HG03378 (cell line): ENCODE data around the gene ANKRD1.
"Not testable (repeated sequence)": the region's sequence is repeated elsewhere in the genome, so short reads cannot be mapped to it uniquely, and the experiment has no call there.

Source experiments
- ATAC-seq: cut with Tn5 transposase; IDR thresholded peaks from one replicate; pipeline ENCODE4 v1.9.1; 2021; ENCODE audit warnings: mild to moderate bottlenecking, moderate library complexity; ENCODE audit not compliant: unreplicated experiment

The ANKRD1 gene

GRCh38 chr10:90912854-90913479, 7.9 kb downstream of the ANKRD1 start:
- ATAC-seq: no peak

- no peak for ATAC-seq
These were observed 8.7 kb downstream of the ANKRD1 start for GRCh38 chr10:90912174-90912573.

- peak; percentile 85 for ATAC-seq
These were observed 9.5 kb downstream of the ANKRD1 start for GRCh38 chr10:90911133-90912051.

GRCh38 chr10:90906596-90906995, 14.3 kb downstream of the ANKRD1 start:
- ATAC-seq: no peak

GRCh38 chr10:90905925-90906324, 15.0 kb downstream of the ANKRD1 start:
- peak; percentile 65 for ATAC-seq

GRCh38 chr10:90896916-90897315, 24.0 kb downstream of the ANKRD1 start:
- ATAC-seq: not testable (repeated sequence)

GRCh38 chr10:90893190-90893589, 27.7 kb downstream of the ANKRD1 start:
- no peak for ATAC-seq

GRCh38 chr10:90890347-90890746, 30.5 kb downstream of the ANKRD1 start:
- no peak for ATAC-seq

- no peak for ATAC-seq
These were observed 31.3 kb downstream of the ANKRD1 start for GRCh38 chr10:90889636-90890035.

- ATAC-seq: no peak
These were observed 32.5 kb downstream of the ANKRD1 start for GRCh38 chr10:90888387-90888786.

- no peak for ATAC-seq
These were observed 33.3 kb downstream of the ANKRD1 start for GRCh38 chr10:90887555-90887954.

- no peak for ATAC-seq
These were observed 35.7 kb downstream of the ANKRD1 start for GRCh38 chr10:90885176-90885575.

GRCh38 chr10:90884431-90884830, 36.5 kb downstream of the ANKRD1 start:
- ATAC-seq: no peak

- ATAC-seq: not testable (repeated sequence)
These were observed 40.7 kb downstream of the ANKRD1 start for GRCh38 chr10:90880059-90880719.

GRCh38 chr10:90879062-90879461, 41.8 kb downstream of the ANKRD1 start:
- no peak for ATAC-seq

GRCh38 chr10:90872648-90873020, 48.3 kb downstream of the ANKRD1 start:
- ATAC-seq: no peak

GRCh38 chr10:90871766-90872647, 48.9 kb downstream of the ANKRD1 start, which contains the start of gene RPP30:
Gene RPP30 (plus strand): TSS chr10:90871974. CDS start chr10:90871987, 13 bp downstream.
- ATAC-seq: peak; percentile 92

- peak; percentile 46 for ATAC-seq
These were observed 49.6 kb downstream of the ANKRD1 start for GRCh38 chr10:90871279-90871765.

GRCh38 chr10:90866050-90866598, 54.8 kb downstream of the ANKRD1 start:
- ATAC-seq: no peak

- ATAC-seq: no peak
These were observed 55.5 kb downstream of the ANKRD1 start for GRCh38 chr10:90865401-90865800.
